ENCODE results near the gene RAP1GDS1. TPM values are rescaled to one million over a fixed set of nuclear protein-coding genes. Genes with fewer than 3 reads are reported as not detected.
"Not testable (repeated sequence)": the region's sequence is repeated elsewhere in the genome, so short reads cannot be mapped to it uniquely, and the experiment has no call there.

Gene RAP1GDS1
- polyA plus RNA-seq, 3 donors: 23.6 to 37.9 (median 37.8) TPM

DNA sequence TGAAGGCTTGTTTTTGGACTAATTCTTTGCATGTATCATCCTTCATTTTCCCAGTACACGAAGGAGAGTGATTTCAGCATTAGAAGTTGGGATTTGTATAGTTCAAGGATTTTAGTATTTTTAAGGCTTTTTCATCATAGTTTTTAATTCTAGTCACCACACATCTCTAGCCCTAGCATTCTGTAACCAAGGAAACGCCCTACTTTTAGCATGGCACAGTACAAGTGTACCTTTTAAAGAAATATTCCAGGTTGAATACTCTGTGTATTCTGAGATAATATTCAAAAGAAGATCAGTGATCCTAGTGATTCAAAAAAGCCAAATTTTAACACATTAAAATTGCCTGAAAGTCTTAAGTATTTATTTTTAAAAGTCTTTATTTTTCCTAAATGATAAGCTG, 150.5 kb downstream of the RAP1GDS1 start:
- peaks cover 6 to 16% (median 12%) of the 10 kb centered on the region in 7 donors for H3K9me3 Mint-ChIP-seq
- Histone ChIP-seq H2AFZ (ENCODE audit: insufficient read depth, low read depth, low read length, poor library complexity, severe bottlenecking) (no peak overlapping the region), H3K27me3 (ENCODE audit: control insufficient read depth in 2 of 2, insufficient read depth in 2 of 2, low read length in 2 of 2) (no peaks in the 10 kb centered on the region), H3K9me3 (replicated peaks in 1 of 2; ENCODE audit: control insufficient read depth in 1 of 2, insufficient read depth in 1 of 2, low read length in 2 of 2) (peaks cover 9 to 11% of the 10 kb centered on the region in 2 donors), H4K20me1 (ENCODE audit: insufficient read depth, low read length) (no peaks in the 10 kb centered on the region), H3K4me3 (replicated peaks in 1 of 3; ENCODE audit: low read depth in 2 of 3, low read length in 3 of 3) (no peak overlapping the region), H3K9ac (ENCODE audit: insufficient read depth, low read length, poor library complexity, severe bottlenecking) (no peak overlapping the region), H3K36me3 (replicated peaks in 1 of 2; ENCODE audit: control insufficient read depth in 1 of 2, insufficient read depth in 2 of 2, low read length in 2 of 2) (peaks cover 2 to 15% of the 10 kb centered on the region in 2 donors), H3K4me1 (ENCODE audit: control insufficient read depth in 1 of 2, insufficient read depth in 2 of 2, low read length in 2 of 2) (no peaks in the 10 kb centered on the region), H3K4me2 (replicated peaks; ENCODE audit: extremely low read depth, low read length, poor library complexity, severe bottlenecking) (no peak overlapping the region), H3K79me2 (ENCODE audit: insufficient read depth, low read length) (no peaks in the 10 kb centered on the region), H3K27ac (ENCODE audit: low read depth in 1 of 2, low read length in 2 of 2) (no peak overlapping the region)
- TF ChIP-seq, protein P1, sequence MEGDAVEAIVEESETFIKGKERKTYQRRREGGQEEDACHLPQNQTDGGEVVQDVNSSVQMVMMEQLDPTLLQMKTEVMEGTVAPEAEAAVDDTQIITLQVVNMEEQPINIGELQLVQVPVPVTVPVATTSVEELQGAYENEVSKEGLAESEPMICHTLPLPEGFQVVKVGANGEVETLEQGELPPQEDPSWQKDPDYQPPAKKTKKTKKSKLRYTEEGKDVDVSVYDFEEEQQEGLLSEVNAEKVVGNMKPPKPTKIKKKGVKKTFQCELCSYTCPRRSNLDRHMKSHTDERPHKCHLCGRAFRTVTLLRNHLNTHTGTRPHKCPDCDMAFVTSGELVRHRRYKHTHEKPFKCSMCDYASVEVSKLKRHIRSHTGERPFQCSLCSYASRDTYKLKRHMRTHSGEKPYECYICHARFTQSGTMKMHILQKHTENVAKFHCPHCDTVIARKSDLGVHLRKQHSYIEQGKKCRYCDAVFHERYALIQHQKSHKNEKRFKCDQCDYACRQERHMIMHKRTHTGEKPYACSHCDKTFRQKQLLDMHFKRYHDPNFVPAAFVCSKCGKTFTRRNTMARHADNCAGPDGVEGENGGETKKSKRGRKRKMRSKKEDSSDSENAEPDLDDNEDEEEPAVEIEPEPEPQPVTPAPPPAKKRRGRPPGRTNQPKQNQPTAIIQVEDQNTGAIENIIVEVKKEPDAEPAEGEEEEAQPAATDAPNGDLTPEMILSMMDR (IDR thresholded peaks at IDR 0.05): no peak
- intact Hi-C loops (cut with micrococcal nuclease): no loop called here
- no peaks in the 10 kb centered on the region for H3K27me3 Mint-ChIP-seq (ENCODE audit: low read depth in 3 of 3)
- no peak for DNase-seq
- no peak overlapping the region for H3K27ac Mint-ChIP-seq
- H3K4me1 Mint-ChIP-seq: no peaks in the 10 kb centered on the region
- no CpG with 5 or more reads among the region's 2 CpGs for whole genome bisulfite sequencing (ENCODE audit: insufficient coverage)
- H3K4me3 Mint-ChIP-seq: no peak overlapping the region
- H3K36me3 Mint-ChIP-seq: peaks cover 22 to 39% of the 10 kb centered on the region in 2 donors

DNA sequence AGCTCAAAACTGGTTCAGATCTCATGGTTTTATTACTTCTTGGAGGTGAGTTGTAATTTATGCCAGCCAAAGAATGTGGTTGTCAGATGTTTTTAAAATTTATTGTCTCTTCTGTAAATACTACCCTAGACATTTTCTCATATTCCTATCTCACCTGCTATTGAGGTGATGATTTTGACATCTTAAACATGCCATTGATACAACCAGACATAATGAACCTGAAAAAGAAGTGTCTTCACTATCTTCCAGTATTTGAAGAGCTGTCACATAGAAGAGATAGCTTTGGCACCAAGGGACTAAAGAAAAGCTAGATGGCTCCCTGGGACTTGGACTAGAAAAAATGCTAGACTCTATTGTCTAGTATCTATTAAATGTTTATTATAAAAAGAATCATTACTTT, 155.7 kb downstream of the RAP1GDS1 start:
- TF ChIP-seq, protein P1 (IDR thresholded peaks at IDR 0.05): no peak
- no peaks in the 10 kb centered on the region for H3K4me1 ChIP-seq (ENCODE audit: control insufficient read depth in 1 of 2, insufficient read depth in 2 of 2, low read length in 2 of 2)
- H3K36me3 ChIP-seq (replicated peaks in 1 of 2; ENCODE audit: control insufficient read depth in 1 of 2, insufficient read depth in 2 of 2, low read length in 2 of 2): peaks cover 29 to 60% of the 10 kb centered on the region in 2 donors
- Mint-ChIP-seq H3K9me3 (peaks cover 5 to 14% (median 10%) of the 10 kb centered on the region in 7 donors), H3K36me3 (peaks cover 40 to 51% of the 10 kb centered on the region in 2 donors), H3K4me1 (no peaks in the 10 kb centered on the region), H3K4me3 (no peak overlapping the region), H3K27me3 (ENCODE audit: low read depth in 3 of 3) (no peaks in the 10 kb centered on the region), H3K27ac (no peak overlapping the region)
- H3K27me3 ChIP-seq (ENCODE audit: control insufficient read depth in 2 of 2, insufficient read depth in 2 of 2, low read length in 2 of 2): no peaks in the 10 kb centered on the region
- DNase-seq: no peak
- no peak overlapping the region for H3K27ac ChIP-seq (ENCODE audit: low read depth in 1 of 2, low read length in 2 of 2)
- no peaks in the 10 kb centered on the region for H3K79me2 ChIP-seq (ENCODE audit: insufficient read depth, low read length)
- intact Hi-C loops (cut with micrococcal nuclease): no loop called here
- H3K4me2 ChIP-seq (replicated peaks; ENCODE audit: extremely low read depth, low read length, poor library complexity, severe bottlenecking): no peak overlapping the region
- no peaks in the 10 kb centered on the region for H4K20me1 ChIP-seq (ENCODE audit: insufficient read depth, low read length)
- H2AFZ ChIP-seq (ENCODE audit: insufficient read depth, low read depth, low read length, poor library complexity, severe bottlenecking): no peak overlapping the region
- H3K4me3 ChIP-seq (replicated peaks in 1 of 3; ENCODE audit: low read depth in 2 of 3, low read length in 3 of 3): no peak overlapping the region
- H3K9me3 ChIP-seq (replicated peaks in 1 of 2; ENCODE audit: control insufficient read depth in 1 of 2, insufficient read depth in 1 of 2, low read length in 2 of 2): peaks cover 9 to 11% of the 10 kb centered on the region in 2 donors
- H3K9ac ChIP-seq (ENCODE audit: insufficient read depth, low read length, poor library complexity, severe bottlenecking): no peak overlapping the region

DNA sequence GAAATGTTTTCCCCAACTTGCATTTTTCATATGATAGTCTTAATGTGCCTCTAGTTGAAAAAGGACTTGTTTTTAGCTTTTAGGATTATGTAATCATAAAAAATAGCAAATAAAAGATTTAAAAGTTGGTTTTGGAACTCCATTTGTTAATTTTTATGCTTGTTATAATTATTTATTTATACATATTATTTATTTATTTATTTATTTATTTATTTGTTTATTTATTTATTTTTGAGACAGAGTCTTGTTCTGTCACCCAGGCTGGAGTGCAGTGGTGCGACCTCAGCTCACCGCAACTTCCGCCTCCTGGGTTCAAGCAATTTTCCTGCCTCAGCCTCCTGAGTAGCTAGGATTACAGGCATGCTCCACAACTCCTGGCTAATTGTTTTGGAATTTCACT, 159.0 kb downstream of the RAP1GDS1 start:
- WGBS (ENCODE audit: insufficient coverage): no CpG with 5 or more reads among the region's 3 CpGs
- H4K20me1 ChIP-seq (ENCODE audit: insufficient read depth, low read length); H3K4me3 ChIP-seq (replicated peaks in 1 of 3; ENCODE audit: low read depth in 2 of 3, low read length in 3 of 3); H3K4me3 Mint-ChIP-seq; H3K27ac Mint-ChIP-seq; H3K9ac ChIP-seq (ENCODE audit: insufficient read depth, low read length, poor library complexity, severe bottlenecking); H3K4me1 Mint-ChIP-seq; H3K79me2 ChIP-seq (ENCODE audit: insufficient read depth, low read length); DNase-seq; H3K27ac ChIP-seq (ENCODE audit: low read depth in 1 of 2, low read length in 2 of 2); H3K9me3 ChIP-seq (replicated peaks in 1 of 2; ENCODE audit: control insufficient read depth in 1 of 2, insufficient read depth in 1 of 2, low read length in 2 of 2); H2AFZ ChIP-seq (ENCODE audit: insufficient read depth, low read depth, low read length, poor library complexity, severe bottlenecking); H3K4me1 ChIP-seq (ENCODE audit: control insufficient read depth in 1 of 2, insufficient read depth in 2 of 2, low read length in 2 of 2); H3K27me3 Mint-ChIP-seq (ENCODE audit: low read depth in 3 of 3); H3K27me3 ChIP-seq (ENCODE audit: control insufficient read depth in 2 of 2, insufficient read depth in 2 of 2, low read length in 2 of 2); intact Hi-C loops (cut with micrococcal nuclease); H3K4me2 ChIP-seq (replicated peaks; ENCODE audit: extremely low read depth, low read length, poor library complexity, severe bottlenecking): not testable (repeated sequence)
- Mint-ChIP-seq H3K9me3 (peaks cover 12 to 19% (median 15%) of the 10 kb centered on the region in 7 donors), H3K36me3 (peaks cover 60 to 71% of the 10 kb centered on the region in 2 donors)
- peaks cover 45 to 85% of the 10 kb centered on the region in 2 donors for H3K36me3 ChIP-seq (replicated peaks in 1 of 2; ENCODE audit: control insufficient read depth in 1 of 2, insufficient read depth in 2 of 2, low read length in 2 of 2)

Data from CD14-positive monocyte (primary cell).